Stimulated activated CD4-positive, alpha-beta T cell treated with anti-CD3 and anti-CD28 coated beads, Interleukin-12 subunit alpha, Interleukin-12 subunit beta, amount 100 ng/mL, for 48 hours (primary cell): ENCODE measurements around the gene INSC.

Source experiments
- DNase-seq, 3 donors: peaks; one replicate each; pipeline ENCODE4 v3.0.0-alpha.2; 2020; ENCODE audit warnings: low read depth in 2 of 3, low spot score in 1 of 3

The INSC gene

GRCh38 chr11:15213471-15214231, 98.9 kb downstream of the INSC start:
- DNase-seq, result no peak

GRCh38 chr11:15215005-15215404, 100.3 kb downstream of the INSC start:
- no peak for DNase-seq

GRCh38 chr11:15216678-15217077, 102.0 kb downstream of the INSC start:
- DNase-seq, result no peak

- DNase-seq, result no peak
Observed at GRCh38 chr11:15217416-15217815, 102.7 kb downstream of the INSC start.

- DNase-seq, result no peak
Observed at GRCh38 chr11:15222777-15223176, 108.1 kb downstream of the INSC start.

GRCh38 chr11:15223318-15223717, 108.6 kb downstream of the INSC start:
- no peak for DNase-seq

- no peak for DNase-seq
Observed at GRCh38 chr11:15224466-15224865, 109.7 kb downstream of the INSC start.

- no peak for DNase-seq
Observed at GRCh38 chr11:15227011-15227410, 112.3 kb downstream of the INSC start.

GRCh38 chr11:15228331-15228849, 113.7 kb downstream of the INSC start:
- no peak for DNase-seq

GRCh38 chr11:15229069-15229468, 114.3 kb downstream of the INSC start:
- DNase-seq, result no peak

GRCh38 chr11:15232496-15232895, 117.8 kb downstream of the INSC start:
- no peak for DNase-seq

- DNase-seq, result no peak
Observed at GRCh38 chr11:15233371-15234165, 118.8 kb downstream of the INSC start.

- DNase-seq, result no peak
Observed at GRCh38 chr11:15234796-15235195, 120.1 kb downstream of the INSC start.

- DNase-seq, result no peak
Observed at GRCh38 chr11:15236559-15236958, 121.8 kb downstream of the INSC start.

- DNase-seq, result no peak
Observed at GRCh38 chr11:15238856-15239255, 124.1 kb downstream of the INSC start.

GRCh38 chr11:15248749-15249148, 134.0 kb downstream of the INSC start:
- no peak for DNase-seq

- DNase-seq, result no peak
Observed at GRCh38 chr11:15258433-15259165, 143.9 kb downstream of the INSC start.

- no peak for DNase-seq
Observed at GRCh38 chr11:15266999-15267398, 152.3 kb downstream of the INSC start.

- DNase-seq, result no peak
Observed at GRCh38 chr11:15268598-15268997, 153.9 kb downstream of the INSC start.

GRCh38 chr11:15275141-15275540, 160.4 kb downstream of the INSC start:
- no peak for DNase-seq

- no peak for DNase-seq
Observed at GRCh38 chr11:15276621-15277020, 161.9 kb downstream of the INSC start.

GRCh38 chr11:15278128-15278527, 163.4 kb downstream of the INSC start:
- no peak for DNase-seq
